KG1 (cell line): Measurements from ENCODE around the gene RBMS2.
"Not testable (repeated sequence)": the region's sequence is repeated elsewhere in the genome, so short reads cannot be mapped to it uniquely, and the experiment has no call there.

Experiments used
- DNase-seq: peaks from one replicate; lab custom pipeline; 2025; lab: John Stamatoyannopoulos, UW

RBMS2 gene

GRCh38 chr12:56518570-56518969 is 3.0 kb upstream of the RBMS2 start:
- DNase-seq, result no peak

DNA sequence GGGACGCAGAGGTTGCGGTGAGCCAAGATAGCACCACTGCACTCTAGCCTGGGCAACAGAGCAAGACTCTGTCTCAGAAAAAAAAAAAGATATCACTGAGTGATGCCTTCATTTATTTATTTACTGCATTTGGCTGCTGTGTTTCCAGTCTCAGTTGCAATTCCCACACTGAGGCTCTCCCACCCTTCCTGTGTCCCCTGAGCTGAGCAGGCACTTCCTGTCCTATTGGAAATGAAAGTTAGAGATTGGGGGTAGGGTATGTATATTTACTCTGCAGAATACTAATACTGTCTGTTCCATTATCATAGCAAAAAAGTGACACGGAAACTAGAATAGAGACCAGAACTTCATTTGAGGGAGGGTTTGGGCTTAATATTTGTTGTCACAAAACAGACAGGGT is 1.6 kb upstream of the RBMS2 start:
- no peak for DNase-seq

DNA sequence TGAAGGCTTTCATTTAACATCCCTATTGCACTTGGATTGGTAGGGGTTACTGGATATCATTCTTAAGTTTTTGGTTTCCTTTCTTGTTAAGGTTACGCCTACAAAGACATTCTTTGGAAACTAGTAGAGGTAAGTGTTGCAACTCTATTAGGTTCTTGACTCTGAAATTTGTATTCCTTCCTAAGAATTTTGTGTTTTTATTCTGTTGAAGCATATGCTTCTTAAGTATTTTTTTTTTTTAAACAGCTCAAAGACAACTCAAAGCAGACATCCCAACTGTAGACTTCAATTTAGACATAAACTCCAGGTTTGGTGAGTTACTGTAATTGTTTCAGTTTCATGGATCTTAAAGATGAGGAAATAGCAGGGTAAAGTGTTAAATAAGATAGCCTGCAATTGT is 1.1 kb upstream of the RBMS2 start:
- no peak for DNase-seq

DNA sequence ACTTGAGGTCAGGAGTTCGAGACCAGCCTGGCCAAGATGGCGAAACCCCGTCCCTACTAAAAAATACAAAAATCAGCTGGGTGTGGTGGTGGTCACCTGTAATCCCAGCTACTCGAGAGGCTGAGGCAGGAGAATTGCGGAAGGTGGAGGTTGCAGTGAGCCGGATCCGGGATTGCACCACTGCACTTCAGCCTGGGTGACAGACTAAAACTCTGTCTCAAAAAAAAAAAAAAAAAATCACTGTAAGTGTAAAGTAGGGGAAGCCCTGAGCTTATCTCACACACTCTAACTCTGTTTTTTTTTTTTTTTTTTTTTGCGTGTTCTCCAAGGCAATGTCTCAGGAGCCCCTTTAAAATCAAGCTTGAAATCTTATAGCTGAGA is 421 bp upstream of the RBMS2 start:
- DNase-seq, result no peak

- DNase-seq, result no peak
These were observed 982 bp downstream of the RBMS2 start for GRCh38 chr12:56522411-56523193.

DNA sequence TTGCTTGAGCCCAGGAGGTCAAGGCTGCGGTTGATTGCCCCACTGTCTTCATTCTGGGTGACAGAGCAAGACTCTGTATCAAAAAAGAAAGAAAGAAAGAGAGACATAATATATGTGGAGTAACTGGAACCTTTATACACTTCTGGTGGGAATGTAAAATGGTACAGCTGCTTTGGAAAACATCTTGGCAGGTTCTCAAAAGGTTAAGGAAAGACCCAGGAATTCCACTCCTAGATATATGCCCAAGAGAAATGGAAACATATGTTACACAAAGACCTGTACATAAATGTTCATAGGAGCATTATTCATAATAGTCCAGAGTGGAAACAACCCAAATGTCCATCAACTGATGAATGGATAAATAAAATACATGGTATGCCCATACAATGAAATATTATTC is 7.2 kb downstream of the RBMS2 start:
- DNase-seq, result no peak

- DNase-seq, result no peak
These were observed 8.0 kb downstream of the RBMS2 start for GRCh38 chr12:56529656-56530055.

DNA sequence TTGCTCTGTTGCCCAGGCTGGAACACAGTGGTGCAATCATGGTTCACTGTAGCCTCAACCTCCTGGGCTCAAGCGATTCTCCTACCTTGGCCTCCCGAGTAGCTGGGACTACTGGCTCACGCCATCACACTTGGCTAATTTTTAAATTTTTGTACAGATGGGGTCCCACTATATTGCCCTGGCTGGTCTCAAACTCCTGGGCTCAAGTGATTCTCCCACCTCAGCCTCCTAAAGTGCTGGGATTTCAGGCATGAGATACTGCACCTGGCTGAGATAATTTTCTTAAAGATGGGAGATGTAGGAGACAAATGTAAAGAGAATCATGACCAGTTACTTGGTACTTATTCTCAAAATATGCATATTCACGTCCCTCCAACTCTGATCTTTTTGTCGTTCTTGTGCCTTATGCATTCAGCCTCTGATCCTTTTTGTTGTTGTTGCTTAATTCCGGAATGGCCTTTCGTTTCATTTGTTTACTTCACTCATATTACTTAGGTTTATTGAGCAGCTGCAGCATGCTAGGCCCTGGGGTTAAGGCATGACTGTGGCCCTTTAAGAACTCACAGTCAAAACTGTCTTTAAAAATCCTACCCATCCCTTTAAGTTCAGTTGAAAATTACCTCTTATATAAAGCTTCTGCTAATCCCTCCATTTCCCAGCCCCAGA is 8.9 kb downstream of the RBMS2 start:
- DNase-seq, result no peak

DNA sequence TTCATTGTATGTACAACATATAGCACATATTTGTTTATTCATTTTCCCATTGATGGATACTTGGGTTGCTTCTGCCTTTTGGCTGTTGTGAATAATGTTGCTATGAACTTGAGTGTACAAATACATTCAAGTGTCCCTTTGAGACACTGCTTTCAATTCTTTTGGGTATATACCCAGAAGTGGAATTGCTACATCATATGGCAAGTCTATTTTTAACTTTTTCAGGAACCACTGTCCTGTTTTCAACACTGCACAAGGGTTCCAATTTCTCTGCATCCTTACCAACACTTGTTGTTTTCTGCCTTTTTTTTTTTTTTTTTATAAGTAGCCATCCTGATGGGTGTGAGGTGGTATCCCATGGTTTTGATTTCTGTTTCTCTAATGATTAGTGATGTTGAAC is 15.9 kb downstream of the RBMS2 start:
- no peak for DNase-seq

- DNase-seq, result no peak
These were observed 20.0 kb downstream of the RBMS2 start for GRCh38 chr12:56541631-56542030.

GRCh38 chr12:56542164-56542563 is 20.5 kb downstream of the RBMS2 start:
- no peak for DNase-seq

DNA sequence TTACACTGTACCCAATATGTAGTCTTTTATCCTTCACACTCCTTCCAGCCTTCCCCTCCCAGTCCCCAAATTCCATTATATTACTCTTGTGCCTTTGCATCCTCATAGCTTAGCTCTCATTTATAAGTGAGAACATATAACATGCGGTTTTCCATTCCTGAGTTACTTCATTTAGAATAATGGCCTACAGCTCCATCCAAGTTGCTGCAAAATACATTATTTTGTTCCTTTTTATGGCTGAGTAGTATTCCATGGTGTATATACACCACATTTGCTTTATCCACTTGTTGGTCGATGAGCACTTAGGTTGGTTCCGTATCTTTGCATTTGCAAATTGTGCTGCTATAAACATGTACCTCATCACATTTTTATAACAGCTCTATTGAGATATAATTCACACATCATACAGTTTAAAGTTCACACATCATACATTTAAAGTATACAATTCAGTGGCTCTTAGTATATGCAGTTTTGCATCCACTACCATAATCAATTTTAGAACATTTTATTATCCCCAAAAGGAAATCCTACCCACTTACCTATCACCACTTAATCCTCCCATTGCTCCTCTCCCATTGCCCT is 23.5 kb downstream of the RBMS2 start:
- DNase-seq, result no peak

- no peak for DNase-seq
These were observed 25.1 kb downstream of the RBMS2 start for GRCh38 chr12:56546680-56547079.

GRCh38 chr12:56551070-56551469 is 29.4 kb downstream of the RBMS2 start:
- DNase-seq, result no peak

DNA sequence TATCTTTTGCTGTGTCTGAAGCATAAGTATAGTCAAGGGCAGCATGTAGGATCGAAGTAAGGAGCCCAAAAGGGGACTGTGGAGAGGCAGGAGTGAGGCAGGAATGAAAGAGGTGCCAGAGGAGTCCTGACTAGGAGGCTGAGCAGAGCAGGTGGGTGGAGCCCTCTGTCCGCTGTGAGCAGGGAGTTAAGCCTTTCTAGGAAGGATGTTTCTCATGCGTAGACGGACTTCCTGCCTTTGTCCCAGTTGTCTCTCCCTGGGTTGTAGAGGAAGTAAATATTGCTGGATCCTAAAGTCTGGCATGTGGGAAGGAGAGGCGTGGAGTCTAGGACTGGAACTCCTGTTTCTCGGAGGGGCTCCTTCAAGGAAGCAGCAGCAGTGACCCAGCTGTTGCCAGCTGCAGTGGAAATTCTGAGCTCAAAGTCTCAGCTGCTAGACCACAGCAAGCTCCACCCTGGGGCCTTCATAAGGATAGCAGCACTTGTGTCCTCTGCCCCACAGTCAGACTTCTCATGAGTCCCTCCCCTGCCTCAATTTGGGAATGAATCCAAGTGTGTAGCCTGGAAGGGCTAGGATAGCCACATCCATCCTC is 44.0 kb downstream of the RBMS2 start:
- no peak for DNase-seq

DNA sequence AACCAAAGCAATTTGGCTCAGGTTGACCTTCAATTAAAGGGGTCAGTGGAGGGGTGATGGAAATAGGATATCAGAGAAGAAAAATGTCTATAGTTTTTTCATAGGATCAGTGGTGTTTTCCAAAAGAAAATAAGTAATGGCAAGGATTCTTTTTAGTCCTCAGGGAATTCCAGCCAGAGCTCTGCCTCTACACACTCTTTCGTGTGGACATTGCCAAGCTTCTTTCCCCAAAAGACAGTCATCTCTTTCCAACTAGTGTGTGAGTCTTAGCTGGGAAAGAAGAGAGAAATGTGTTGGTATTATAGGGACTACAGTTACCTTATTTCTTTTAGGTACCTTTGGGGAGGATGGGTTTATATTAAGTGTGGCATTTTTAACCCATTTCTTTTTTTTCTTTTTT is 46.5 kb downstream of the RBMS2 start:
- no peak for DNase-seq

DNA sequence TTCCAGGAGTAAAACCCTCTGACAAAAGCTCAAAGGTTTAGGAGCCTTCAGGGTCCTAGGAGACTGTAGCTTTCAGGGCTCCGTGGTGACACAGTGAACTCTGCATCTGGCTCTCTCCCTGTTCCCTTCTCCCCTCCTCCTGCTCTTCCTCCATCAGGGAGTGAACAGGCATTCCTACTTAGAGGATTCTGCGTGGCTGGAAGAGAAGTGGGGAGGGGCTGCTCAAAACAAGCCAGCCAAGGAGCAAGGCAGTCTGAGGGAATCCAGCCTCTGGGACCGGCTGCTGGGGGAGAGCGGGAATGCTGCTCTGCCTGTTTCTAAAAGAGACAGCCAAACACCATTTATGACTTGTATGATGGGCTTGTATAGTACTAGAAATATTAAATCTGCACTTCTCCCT is 49.5 kb downstream of the RBMS2 start:
- no peak for DNase-seq

DNA sequence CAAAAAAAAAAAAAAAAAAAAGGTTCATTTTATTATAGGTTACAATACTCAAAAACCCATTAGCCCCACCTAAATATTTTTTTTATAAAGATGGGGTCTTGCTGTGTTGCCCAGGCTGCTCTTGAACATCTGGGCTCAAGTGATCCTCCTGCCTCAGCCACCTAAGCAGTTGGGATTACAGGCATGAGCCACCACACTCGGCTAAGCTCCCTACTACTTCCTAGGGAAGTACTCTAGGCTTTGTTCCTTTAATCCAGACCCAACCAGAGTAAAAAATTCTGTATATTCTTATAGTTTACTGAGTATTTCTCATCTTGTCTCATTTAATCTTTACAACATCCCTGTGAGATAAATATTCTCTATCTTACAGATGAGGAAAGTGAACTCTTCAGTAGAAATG is 50.7 kb downstream of the RBMS2 start:
- DNase-seq, result no peak

DNA sequence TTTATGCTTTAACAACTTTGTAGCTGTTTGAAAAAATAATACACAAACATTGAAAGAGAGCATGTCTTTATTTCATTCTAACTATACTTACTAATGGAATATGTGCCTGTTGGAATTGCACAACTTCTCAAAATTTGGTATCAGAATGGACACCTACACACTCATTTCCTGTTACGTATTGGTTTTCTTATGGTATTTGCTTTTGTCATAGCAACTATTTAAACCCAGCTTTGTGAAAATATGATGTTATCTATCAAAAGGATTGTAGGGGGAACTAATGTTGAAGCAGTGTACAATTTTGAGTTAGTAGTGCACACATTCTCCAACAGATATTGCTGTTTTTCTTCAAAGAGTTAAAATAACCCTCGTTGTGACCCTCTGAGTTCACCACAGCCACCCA is 52.6 kb downstream of the RBMS2 start:
- no peak for DNase-seq

DNA sequence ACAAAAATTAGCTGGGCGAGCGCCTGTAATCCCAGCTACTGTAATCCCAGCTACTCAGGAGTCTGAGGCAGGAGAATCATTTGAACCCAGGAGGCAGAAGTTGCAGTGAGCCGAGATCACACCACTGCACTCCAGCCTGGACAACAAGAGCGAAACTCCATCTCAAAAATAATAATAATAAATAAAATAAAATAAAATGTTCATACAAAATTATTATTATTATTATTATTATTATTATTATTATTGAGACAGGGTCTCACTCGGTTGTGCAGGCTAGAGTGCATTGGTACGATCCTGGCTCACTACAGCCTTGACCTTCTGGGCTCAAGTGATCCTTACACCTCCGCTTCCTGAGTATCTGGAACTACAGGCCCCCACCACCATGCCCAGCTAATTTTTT is 55.6 kb downstream of the RBMS2 start:
- not testable (repeated sequence) for DNase-seq

GRCh38 chr12:56578983-56579546 is 57.4 kb downstream of the RBMS2 start:
- DNase-seq, result no peak

DNA sequence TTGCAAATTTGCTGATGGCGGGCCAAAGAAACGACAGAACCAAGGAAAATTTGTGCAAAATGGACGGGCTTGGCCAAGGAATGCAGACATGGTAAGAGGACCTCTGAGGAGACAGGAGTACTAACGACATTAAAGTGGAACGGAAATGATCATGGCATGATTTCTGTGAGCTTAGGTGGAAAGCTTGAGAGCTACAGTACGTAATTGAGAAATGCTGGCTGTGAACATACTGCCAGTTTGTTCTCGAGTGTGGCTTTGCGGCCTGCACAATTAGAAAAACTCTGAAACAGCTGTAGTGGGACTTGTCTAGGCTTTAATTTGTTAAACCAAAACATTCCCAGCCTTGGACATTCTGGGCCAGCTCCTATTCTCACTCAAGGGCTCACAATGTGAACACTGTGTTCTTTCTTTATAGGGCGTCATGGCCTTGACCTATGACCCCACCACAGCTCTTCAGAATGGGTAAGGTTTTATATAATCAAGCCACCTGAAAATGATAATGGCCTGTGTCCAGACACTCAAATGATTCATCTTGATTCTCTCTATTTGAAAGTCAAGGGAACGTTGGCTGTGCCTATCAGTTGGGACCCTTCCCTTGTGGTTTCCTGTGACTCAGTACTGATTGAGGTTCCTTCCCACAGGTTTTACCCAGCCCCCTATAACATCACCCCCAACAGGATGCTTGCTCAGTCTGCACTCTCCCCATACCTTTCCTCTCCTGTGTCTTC is 60.0 kb downstream of the RBMS2 start:
- no peak for DNase-seq
